WERI-Rb-1 (cell line): ENCODE results near the gene DRAM2.
"Not testable (repeated sequence)": the region's sequence is repeated elsewhere in the genome, so short reads cannot be mapped to it uniquely, and the experiment has no call there.

ENCODE experiments used
- DNase-seq: peaks from one replicate; pipeline ENCODE4 v3.0.0-alpha.2; 2020
- H3K27ac ChIP-seq: fragments of 250-450 bp; sonication (Bioruptor Pico); 2 replicates; pipeline ENCODE4 v1.5.1; 2020; ENCODE audit warnings: mild to moderate bottlenecking, moderate library complexity
- H3K27me3 ChIP-seq: fragments of 250-450 bp; sonication (Bioruptor Pico); 2 replicates; pipeline ENCODE4 v1.5.1; 2021; ENCODE audit warnings: mild to moderate bottlenecking, low read depth, moderate library complexity; ENCODE audit not compliant: insufficient read depth, severe bottlenecking
- H3K36me3 ChIP-seq: fragments of 250-450 bp; sonication (Bioruptor Pico); 2 replicates; pipeline ENCODE4 v1.5.1; 2020; ENCODE audit warnings: mild to moderate bottlenecking, moderate library complexity
- H3K4me3 ChIP-seq: 2 replicates; pipeline ENCODE4 v1.5.1; 2011; ENCODE audit warnings: low read depth, mild to moderate bottlenecking, control low read depth, low read length
- H3K9me3 ChIP-seq: fragments of 250-450 bp; sonication (Bioruptor Pico); 2 replicates; pipeline ENCODE4 v1.5.1; 2021; ENCODE audit warnings: mild to moderate bottlenecking, moderate library complexity; ENCODE audit not compliant: severe bottlenecking
- TF ChIP-seq, protein P1 (sequence below): IDR thresholded peaks from 2 replicates; pipeline ENCODE4 v1.5.1; 2011; ENCODE audit warnings: low read depth, mild to moderate bottlenecking, control low read depth, inconsistent platforms, low read length

Gene DRAM2

DNA sequence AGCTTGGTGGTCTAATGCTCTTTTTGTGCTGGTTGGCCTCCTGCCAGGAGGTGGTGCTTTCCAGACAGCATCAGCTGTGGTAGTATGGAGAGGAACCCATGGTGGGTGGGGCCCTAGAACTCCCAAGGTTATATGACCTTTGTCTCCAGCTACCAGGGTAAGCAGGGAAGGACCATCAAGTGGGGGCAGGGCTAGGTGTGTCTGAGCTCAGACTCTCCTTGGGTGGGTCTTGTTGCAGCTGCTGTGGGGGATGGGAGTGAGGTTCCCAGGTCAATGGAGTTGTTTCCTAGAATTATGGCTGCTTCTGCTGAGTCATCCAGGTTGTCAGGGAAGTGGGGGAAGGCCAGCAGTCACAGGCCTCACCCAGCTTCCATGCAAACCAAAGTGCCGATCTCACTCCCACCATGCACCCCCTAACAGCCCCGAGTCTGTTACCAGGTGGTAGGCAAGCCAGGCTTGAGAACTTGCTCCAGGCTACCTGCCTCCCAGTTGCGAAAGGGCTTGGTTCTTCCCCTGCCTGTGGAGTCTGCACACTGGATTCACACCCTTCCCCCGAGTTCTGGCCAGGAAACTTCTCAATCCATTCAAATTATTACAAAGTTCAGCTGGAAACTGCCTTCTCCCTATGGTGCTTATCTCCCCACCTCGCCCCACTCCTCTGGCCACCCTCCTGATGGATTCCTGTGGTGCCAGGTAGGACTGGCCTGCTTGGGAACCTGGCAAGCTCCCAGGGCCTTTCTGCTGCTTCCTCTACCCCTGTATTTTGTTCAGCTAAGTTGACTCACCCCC lies 37.8 kb downstream of the DRAM2 start:
- Histone ChIP-seq H3K4me3 (no peak overlapping the region), H3K36me3 (no peaks in the 10 kb centered on the region), H3K9me3 (peaks cover 10% of the 10 kb centered on the region), H3K27ac (no peak overlapping the region), H3K27me3 (no peaks in the 10 kb centered on the region)
- TF ChIP-seq, protein P1, sequence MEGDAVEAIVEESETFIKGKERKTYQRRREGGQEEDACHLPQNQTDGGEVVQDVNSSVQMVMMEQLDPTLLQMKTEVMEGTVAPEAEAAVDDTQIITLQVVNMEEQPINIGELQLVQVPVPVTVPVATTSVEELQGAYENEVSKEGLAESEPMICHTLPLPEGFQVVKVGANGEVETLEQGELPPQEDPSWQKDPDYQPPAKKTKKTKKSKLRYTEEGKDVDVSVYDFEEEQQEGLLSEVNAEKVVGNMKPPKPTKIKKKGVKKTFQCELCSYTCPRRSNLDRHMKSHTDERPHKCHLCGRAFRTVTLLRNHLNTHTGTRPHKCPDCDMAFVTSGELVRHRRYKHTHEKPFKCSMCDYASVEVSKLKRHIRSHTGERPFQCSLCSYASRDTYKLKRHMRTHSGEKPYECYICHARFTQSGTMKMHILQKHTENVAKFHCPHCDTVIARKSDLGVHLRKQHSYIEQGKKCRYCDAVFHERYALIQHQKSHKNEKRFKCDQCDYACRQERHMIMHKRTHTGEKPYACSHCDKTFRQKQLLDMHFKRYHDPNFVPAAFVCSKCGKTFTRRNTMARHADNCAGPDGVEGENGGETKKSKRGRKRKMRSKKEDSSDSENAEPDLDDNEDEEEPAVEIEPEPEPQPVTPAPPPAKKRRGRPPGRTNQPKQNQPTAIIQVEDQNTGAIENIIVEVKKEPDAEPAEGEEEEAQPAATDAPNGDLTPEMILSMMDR: no peak
- DNase-seq: no peak

- TF ChIP-seq, protein P1: no peak
- Histone ChIP-seq H3K4me3 (no peak overlapping the region), H3K9me3 (peaks cover 10% of the 10 kb centered on the region), H3K27ac (no peak overlapping the region), H3K27me3 (no peaks in the 10 kb centered on the region), H3K36me3 (no peaks in the 10 kb centered on the region)
- no peak for DNase-seq
Measured at GRCh38 chr1:111099289-111099688, 40.6 kb downstream of the DRAM2 start.

DNA sequence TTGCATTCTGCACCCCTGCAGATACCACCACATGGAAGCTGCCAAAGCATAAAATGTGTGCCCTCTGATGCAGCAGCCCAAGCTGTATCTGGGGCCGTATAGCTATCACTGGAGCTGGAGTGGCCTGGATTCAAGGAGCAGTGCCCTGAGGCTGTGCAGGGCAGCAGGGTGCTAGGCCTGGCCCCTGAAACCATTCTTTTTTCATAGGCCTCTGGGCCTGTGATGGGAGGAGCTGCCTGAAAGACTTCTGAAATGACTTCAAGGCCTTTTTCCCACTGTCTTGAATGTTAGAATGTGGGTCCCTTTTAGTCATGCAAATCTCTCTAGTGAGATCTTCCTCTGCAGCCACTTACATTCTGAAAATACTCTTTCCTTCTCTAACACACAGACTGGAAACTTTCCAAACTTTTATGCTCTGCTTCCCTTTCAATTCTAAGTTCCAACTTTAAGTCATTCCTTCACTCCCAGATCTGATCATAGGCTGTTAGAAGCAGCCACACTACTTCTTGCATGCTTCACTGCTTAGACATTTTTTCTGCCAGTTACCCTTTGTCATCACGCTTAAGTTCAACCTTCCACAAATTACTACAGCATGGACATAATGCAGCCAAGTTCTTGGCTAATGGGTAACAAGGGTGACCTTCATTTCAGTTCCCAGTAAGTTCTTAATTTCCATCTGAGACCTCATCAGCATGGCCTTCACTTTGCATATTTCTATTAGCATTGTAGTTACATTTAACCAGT lies 42.4 kb downstream of the DRAM2 start:
- H3K27me3 ChIP-seq: no peaks in the 10 kb centered on the region
- no peak overlapping the region for H3K27ac ChIP-seq
- no peak overlapping the region for H3K4me3 ChIP-seq
- no peaks in the 10 kb centered on the region for H3K36me3 ChIP-seq
- no peak for DNase-seq
- H3K9me3 ChIP-seq: peaks cover 10% of the 10 kb centered on the region
- TF ChIP-seq, protein P1: no peak

DNA sequence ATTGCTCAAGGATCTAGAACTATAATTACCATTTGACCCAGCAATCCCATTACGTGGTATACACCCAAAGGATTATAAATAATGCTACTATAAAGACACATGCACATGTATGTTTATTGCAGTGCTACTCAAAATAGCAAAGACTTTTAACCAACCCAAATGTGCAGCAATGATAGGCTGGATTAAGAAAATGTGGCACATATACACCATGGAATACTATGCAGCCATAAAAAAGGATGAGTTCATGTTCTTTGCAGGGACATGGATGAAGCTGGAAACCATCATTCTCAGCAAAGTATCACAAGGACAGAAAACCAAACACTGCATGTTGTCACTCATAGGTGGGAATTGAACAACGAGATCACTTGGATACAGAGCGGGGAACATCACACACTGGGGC lies 44.5 kb downstream of the DRAM2 start:
- not testable (repeated sequence) for DNase-seq, H3K4me3 ChIP-seq, H3K36me3 ChIP-seq, H3K9me3 ChIP-seq, H3K27ac ChIP-seq, H3K27me3 ChIP-seq

- Histone ChIP-seq H3K9me3 (no peaks in the 10 kb centered on the region), H3K4me3 (no peak overlapping the region), H3K27ac (no peak overlapping the region), H3K36me3 (no peaks in the 10 kb centered on the region), H3K27me3 (no peaks in the 10 kb centered on the region)
- TF ChIP-seq, protein P1: no peak
- no peak for DNase-seq
Measured at GRCh38 chr1:111089638-111090037, 50.3 kb downstream of the DRAM2 start.

- H3K27ac ChIP-seq: no peak overlapping the region
- no peaks in the 10 kb centered on the region for H3K36me3 ChIP-seq
- TF ChIP-seq, protein P1: no peak
- no peaks in the 10 kb centered on the region for H3K27me3 ChIP-seq
- no peak overlapping the region for H3K4me3 ChIP-seq
- no peaks in the 10 kb centered on the region for H3K9me3 ChIP-seq
- DNase-seq: no peak
Measured at GRCh38 chr1:111085676-111086075, 54.2 kb downstream of the DRAM2 start.
